ENCODE measurements around the gene FOXD3. TPM values are rescaled to one million over a fixed set of nuclear protein-coding genes. Genes with fewer than 3 reads are reported as not detected.

Gene FOXD3
- total RNA-seq, 1 experiment from 2014 or later = 0.80 TPM

DNA sequence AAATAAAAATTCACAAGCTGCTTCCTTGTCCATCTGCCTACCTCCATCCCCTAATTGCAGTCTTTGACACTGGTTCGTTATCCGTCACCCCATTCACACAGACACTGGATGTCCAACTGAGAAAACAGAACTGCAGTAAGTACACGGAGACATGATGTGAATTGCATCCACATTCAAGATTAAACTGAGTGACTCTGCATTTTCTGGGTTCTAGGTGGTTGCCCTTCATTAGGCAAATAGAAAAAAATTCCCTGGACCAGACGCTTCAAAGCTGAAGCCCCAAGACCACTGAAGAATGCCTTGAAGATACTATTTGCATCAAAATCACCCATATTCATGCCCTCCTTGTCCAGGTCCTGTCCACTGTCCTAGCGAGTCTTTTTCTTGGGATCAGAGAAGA, 37.2 kb downstream of the FOXD3 start:
- DNase-seq (ENCODE audit: low read depth, low spot score) (no peak), ATAC-seq (no peak)
- no peaks in the 10 kb centered on the region for H3K36me3 ChIP-seq (ENCODE audit: control insufficient read depth, insufficient read depth, low read length)
- in situ Hi-C loops (cut with HindIII; ENCODE audit: low pct_unique_long_range_greater_than_20kb, low sequenced_read_pairs) = no loop called here
- no peak overlapping the region for H3K4me3 ChIP-seq (ENCODE audit: low read depth in 2 of 2, low read length in 2 of 2)
- no peaks in the 10 kb centered on the region for H3K9me3 ChIP-seq (ENCODE audit: control insufficient read depth, insufficient read depth, low read depth, low read length)
- 0 out of 2 replicates have a peak, but pooled peaks cover 2% of the 10 kb centered on the region for H3K27me3 ChIP-seq (ENCODE audit: control insufficient read depth, insufficient read depth, low read length)
- ChIA-PET POLR2A (no interaction called here), CTCF (no interaction called here)
- no peaks in the 10 kb centered on the region for H3K4me1 ChIP-seq (ENCODE audit: control insufficient read depth, insufficient read depth, low read length)
- H3K27ac ChIP-seq (ENCODE audit: low read length) = no peak overlapping the region
- intact Hi-C loops (cut with micrococcal nuclease; ENCODE audit: unreplicated experiment) = no loop called here
- TF ChIP-seq, protein P1, sequence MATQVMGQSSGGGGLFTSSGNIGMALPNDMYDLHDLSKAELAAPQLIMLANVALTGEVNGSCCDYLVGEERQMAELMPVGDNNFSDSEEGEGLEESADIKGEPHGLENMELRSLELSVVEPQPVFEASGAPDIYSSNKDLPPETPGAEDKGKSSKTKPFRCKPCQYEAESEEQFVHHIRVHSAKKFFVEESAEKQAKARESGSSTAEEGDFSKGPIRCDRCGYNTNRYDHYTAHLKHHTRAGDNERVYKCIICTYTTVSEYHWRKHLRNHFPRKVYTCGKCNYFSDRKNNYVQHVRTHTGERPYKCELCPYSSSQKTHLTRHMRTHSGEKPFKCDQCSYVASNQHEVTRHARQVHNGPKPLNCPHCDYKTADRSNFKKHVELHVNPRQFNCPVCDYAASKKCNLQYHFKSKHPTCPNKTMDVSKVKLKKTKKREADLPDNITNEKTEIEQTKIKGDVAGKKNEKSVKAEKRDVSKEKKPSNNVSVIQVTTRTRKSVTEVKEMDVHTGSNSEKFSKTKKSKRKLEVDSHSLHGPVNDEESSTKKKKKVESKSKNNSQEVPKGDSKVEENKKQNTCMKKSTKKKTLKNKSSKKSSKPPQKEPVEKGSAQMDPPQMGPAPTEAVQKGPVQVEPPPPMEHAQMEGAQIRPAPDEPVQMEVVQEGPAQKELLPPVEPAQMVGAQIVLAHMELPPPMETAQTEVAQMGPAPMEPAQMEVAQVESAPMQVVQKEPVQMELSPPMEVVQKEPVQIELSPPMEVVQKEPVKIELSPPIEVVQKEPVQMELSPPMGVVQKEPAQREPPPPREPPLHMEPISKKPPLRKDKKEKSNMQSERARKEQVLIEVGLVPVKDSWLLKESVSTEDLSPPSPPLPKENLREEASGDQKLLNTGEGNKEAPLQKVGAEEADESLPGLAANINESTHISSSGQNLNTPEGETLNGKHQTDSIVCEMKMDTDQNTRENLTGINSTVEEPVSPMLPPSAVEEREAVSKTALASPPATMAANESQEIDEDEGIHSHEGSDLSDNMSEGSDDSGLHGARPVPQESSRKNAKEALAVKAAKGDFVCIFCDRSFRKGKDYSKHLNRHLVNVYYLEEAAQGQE (IDR thresholded peaks at IDR 0.05; ENCODE audit: insufficient read depth in 1 of 2, low read depth in 2 of 2, low read length in 1 of 2) = no peak
- no peak for TF ChIP-seq TCF7L2 (IDR thresholded peaks at IDR 0.05; ENCODE audit: low read depth, low read length)
- no peak for TF ChIP-seq SIN3A (IDR thresholded peaks at IDR 0.05; ENCODE audit: borderline replicate concordance, insufficient read depth, low read depth, low read length)
- BruUV-seq (replicated peaks) = no TSS peak

DNA sequence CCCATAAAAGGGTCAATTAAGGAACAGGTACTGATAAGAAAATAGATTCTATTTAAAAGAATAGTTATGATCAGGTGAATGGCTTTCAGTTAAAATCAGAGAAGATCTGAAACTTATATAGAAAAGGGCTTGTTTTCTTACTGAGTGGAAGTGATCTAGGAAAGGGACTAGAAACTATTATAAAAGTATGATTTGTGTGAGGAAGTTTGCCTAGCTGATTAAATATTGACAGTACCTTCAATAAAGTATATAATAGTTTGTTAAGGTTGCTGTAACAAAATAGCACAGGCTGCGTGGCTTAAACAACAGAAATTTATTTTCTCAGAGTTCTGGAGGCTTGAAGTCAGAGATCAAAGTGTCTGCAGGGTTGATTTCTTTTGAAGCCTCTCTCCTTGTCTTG, 39.7 kb downstream of the FOXD3 start:
- in situ Hi-C loops (cut with HindIII; ENCODE audit: low pct_unique_long_range_greater_than_20kb, low sequenced_read_pairs) = no loop called here
- Histone ChIP-seq H3K4me3 (ENCODE audit: low read depth in 2 of 2, low read length in 2 of 2) (no peak overlapping the region), H3K9me3 (ENCODE audit: control insufficient read depth, insufficient read depth, low read depth, low read length) (no peaks in the 10 kb centered on the region), H3K27me3 (ENCODE audit: control insufficient read depth, insufficient read depth, low read length) (no peaks in the 10 kb centered on the region), H3K27ac (ENCODE audit: low read length) (no peak overlapping the region), H3K36me3 (ENCODE audit: control insufficient read depth, insufficient read depth, low read length) (no peaks in the 10 kb centered on the region), H3K4me1 (ENCODE audit: control insufficient read depth, insufficient read depth, low read length) (peaks cover 3% of the 10 kb centered on the region; the same call in 1 of the 2 replicates)
- no peak for TF ChIP-seq POLR2AphosphoS5 (IDR thresholded peaks at IDR 0.05; ENCODE audit: low read depth, low read length)
- TF ChIP-seq TCF7L2 (IDR thresholded peaks at IDR 0.05; ENCODE audit: low read depth, low read length) = no peak
- no peak for TF ChIP-seq SIN3A (IDR thresholded peaks at IDR 0.05; ENCODE audit: borderline replicate concordance, insufficient read depth, low read depth, low read length)
- TF ChIP-seq, protein P1 (IDR thresholded peaks at IDR 0.05; ENCODE audit: insufficient read depth in 1 of 2, low read depth in 2 of 2, low read length in 1 of 2) = no peak
- TF ChIP-seq, protein P2, sequence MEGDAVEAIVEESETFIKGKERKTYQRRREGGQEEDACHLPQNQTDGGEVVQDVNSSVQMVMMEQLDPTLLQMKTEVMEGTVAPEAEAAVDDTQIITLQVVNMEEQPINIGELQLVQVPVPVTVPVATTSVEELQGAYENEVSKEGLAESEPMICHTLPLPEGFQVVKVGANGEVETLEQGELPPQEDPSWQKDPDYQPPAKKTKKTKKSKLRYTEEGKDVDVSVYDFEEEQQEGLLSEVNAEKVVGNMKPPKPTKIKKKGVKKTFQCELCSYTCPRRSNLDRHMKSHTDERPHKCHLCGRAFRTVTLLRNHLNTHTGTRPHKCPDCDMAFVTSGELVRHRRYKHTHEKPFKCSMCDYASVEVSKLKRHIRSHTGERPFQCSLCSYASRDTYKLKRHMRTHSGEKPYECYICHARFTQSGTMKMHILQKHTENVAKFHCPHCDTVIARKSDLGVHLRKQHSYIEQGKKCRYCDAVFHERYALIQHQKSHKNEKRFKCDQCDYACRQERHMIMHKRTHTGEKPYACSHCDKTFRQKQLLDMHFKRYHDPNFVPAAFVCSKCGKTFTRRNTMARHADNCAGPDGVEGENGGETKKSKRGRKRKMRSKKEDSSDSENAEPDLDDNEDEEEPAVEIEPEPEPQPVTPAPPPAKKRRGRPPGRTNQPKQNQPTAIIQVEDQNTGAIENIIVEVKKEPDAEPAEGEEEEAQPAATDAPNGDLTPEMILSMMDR (IDR thresholded peaks at IDR 0.05) = no peak
- CTCF ChIA-PET = no interaction called here
- intact Hi-C loops (cut with micrococcal nuclease; ENCODE audit: unreplicated experiment) = no loop called here
- ATAC-seq = no peak
- DNase-seq (ENCODE audit: low read depth, low spot score) = no peak
- BruUV-seq (replicated peaks) = no TSS peak
- POLR2A ChIA-PET = no interaction called here
